DND-41 (cell line): ENCODE results near the gene STARD7.

Experiments used
- CTCF ChIP-seq: IDR thresholded peaks from 2 replicates; pipeline ENCODE4 v1.5.1; 2012; ENCODE audit warnings: borderline replicate concordance, low read length, moderate library complexity, mild to moderate bottlenecking; ENCODE audit not compliant: poor library complexity, severe bottlenecking; ENCODE audit errors: extremely low read depth
- EZH2 ChIP-seq: IDR thresholded peaks from 3 replicates; pipeline ENCODE4 v1.6.1; 2012; ENCODE audit warnings: borderline replicate concordance, low read depth, mild to moderate bottlenecking, moderate library complexity, low read length, inconsistent platforms; ENCODE audit not compliant: severe bottlenecking

GRCh38 chr2:96233436-96233835, 24.8 kb upstream of the STARD7 start:
- TF ChIP-seq CTCF (no peak), EZH2 (no peak)
